Measurements from ENCODE around the gene ZNHIT6. TPM values are rescaled to one million over a fixed set of nuclear protein-coding genes. Genes with fewer than 3 reads are reported as not detected.

Gene ZNHIT6
- total and polyA plus RNA-seq, 10 of the 15 experiments (the other 5 are each of a cell fraction or from before 2014, with no cell fraction given): 12.8 to 32.0 (median 18.8) TPM

- BruUV-seq (replicated peaks): no TSS peak
- Histone ChIP-seq H3K9ac (ENCODE audit: control insufficient read depth, insufficient read depth, low read length) (no peak overlapping the region), H3K27me3 (replicated peaks in 1 of 2; ENCODE audit: control insufficient read depth in 2 of 2, insufficient read depth in 2 of 2, low read length in 1 of 2) (no peaks in the 10 kb centered on the region), H3K27ac (ENCODE audit: control insufficient read depth, insufficient read depth) (no peak overlapping the region), H3K79me2 (ENCODE audit: control insufficient read depth, insufficient read depth, low read length) (no peaks in the 10 kb centered on the region), H4K20me1 (ENCODE audit: control insufficient read depth, insufficient read depth) (no peaks in the 10 kb centered on the region), H3K36me3 (ENCODE audit: control insufficient read depth in 2 of 2, insufficient read depth in 2 of 2, low read length in 1 of 2) (no peaks in the 10 kb centered on the region), H3K4me3 (no peak overlapping the region), H2AFZ (ENCODE audit: control insufficient read depth, low read depth, low read length) (no peak overlapping the region), H3K9me3 (replicated peaks; ENCODE audit: control insufficient read depth, insufficient read depth, low read length) (no peaks in the 10 kb centered on the region; the same call in 2 of the 3 replicates), H3K4me2 (ENCODE audit: control insufficient read depth, insufficient read depth) (no peak overlapping the region), H3K4me1 (ENCODE audit: control insufficient read depth, insufficient read depth, low read length) (no peaks in the 10 kb centered on the region)
- ChIA-PET RAD21 (ENCODE audit: unreplicated experiment) (no interaction called here), SMC1A (ENCODE audit: uncharacterized antibody, unreplicated experiment) (no interaction called here), POLR2A (no interaction called here), CTCF (no interaction called here)
- TF ChIP-seq KLF5 (IDR thresholded peaks at IDR 0.05; ENCODE audit: partially characterized antibody): no peak
- no peak for TF ChIP-seq MEF2B (IDR thresholded peaks at IDR 0.05; ENCODE audit: partially characterized antibody, poor library complexity, severe bottlenecking)
- TF ChIP-seq SP1 (IDR thresholded peaks at IDR 0.05; ENCODE audit: low read depth, low read length): no peak
- TF ChIP-seq BMI1 (IDR thresholded peaks at IDR 0.05; ENCODE audit: borderline replicate concordance): no peak
- TF ChIP-seq ATF3 (IDR thresholded peaks at IDR 0.05; ENCODE audit: borderline replicate concordance, extremely low read depth, low read depth, low read length): no peak
- no peak for TF ChIP-seq ZNF687 (IDR thresholded peaks at IDR 0.05)
- ATAC-seq: no peak
- FAIRE-seq: no peak
- DNase-seq (ENCODE audit: low read depth, low spot score): no peak
- 89% methylated on average over 11 of the region's 11 CpGs for WGBS (ENCODE audit: insufficient coverage, insufficient replicate concordance, low lambda C conversion rate, missing lambda C conversion rate)
- intact Hi-C loops (cut with micrococcal nuclease; ENCODE audit: unreplicated experiment) (no loop called here), in situ Hi-C loops (cut with MboI) (no loop called here)
These were observed 91.9 kb downstream of the ZNHIT6 start for GRCh38 chr1:85616364-85616705.

Data from GM12878 (cell line).